ENCODE measurements around the gene ABTB2. TPM values are rescaled to one million over a fixed set of nuclear protein-coding genes. Genes with fewer than 3 reads are reported as not detected.

Gene ABTB2
- total RNA-seq, 1 donor from 2014 or later = 72.8 TPM

DNA sequence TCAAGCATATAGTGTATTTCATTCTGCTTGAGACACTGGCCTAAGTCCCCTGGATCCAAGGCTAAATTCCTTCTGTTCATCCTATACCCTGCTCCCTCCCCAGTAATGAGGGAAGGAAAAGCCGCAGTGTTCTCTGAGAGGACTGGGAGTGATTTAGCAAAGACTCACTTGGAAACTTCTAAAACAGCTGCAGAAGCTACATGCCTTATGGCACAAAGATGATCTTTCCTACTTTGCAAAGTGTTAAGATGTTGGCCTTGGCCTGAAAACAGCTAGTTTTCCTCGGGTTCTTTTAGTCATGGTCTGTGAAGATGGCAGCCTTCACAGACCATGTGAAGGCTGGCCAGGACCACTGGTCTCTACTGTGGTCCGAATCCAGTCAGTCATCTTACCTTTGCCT is 65.7 kb downstream of the ABTB2 start:
- no peak overlapping the region for H3K27ac Mint-ChIP-seq (ENCODE audit: unreplicated experiment)
- no peak overlapping the region for H3K4me3 Mint-ChIP-seq (ENCODE audit: unreplicated experiment)
- no peaks in the 10 kb centered on the region for H3K9me3 Mint-ChIP-seq (ENCODE audit: unreplicated experiment)
- peaks cover 14% of the 10 kb centered on the region for H3K36me3 Mint-ChIP-seq (ENCODE audit: low read depth, unreplicated experiment)
- no peak for TF ChIP-seq CTCF (IDR thresholded peaks at IDR 0.05; ENCODE audit: unreplicated experiment)
- H3K27me3 Mint-ChIP-seq (ENCODE audit: unreplicated experiment) = peaks cover 6% of the 10 kb centered on the region
- H3K4me1 Mint-ChIP-seq (ENCODE audit: unreplicated experiment) = no peaks in the 10 kb centered on the region
- no peak for DNase-seq (ENCODE audit: low spot score)

DNA sequence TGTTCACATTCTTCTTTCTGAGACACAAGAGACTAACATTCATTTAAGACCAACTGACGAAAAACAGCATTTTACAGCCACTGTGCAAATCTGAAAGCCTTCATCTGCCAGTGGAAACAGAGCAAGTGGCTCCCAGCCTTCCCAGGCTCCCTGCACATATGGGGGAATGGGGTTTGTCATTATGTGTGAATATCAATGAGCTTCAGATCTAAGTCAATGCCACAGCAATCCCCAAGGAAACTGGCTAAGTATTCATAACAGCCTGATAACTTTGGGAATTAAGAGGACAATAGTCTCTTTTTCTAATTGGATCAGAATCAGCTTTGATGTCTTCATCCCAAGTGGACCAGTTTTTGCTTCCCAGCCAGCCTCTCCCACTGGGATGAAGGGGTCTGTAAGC is 66.9 kb downstream of the ABTB2 start:
- no peak overlapping the region for H3K27ac Mint-ChIP-seq (ENCODE audit: unreplicated experiment)
- H3K36me3 Mint-ChIP-seq (ENCODE audit: low read depth, unreplicated experiment) = peaks cover 14% of the 10 kb centered on the region
- no peak overlapping the region for H3K4me3 Mint-ChIP-seq (ENCODE audit: unreplicated experiment)

GRCh38 chr11:34288492-34288891 is 69.3 kb downstream of the ABTB2 start:
- Mint-ChIP-seq H3K27ac (ENCODE audit: unreplicated experiment) (no peak overlapping the region), H3K9me3 (ENCODE audit: unreplicated experiment) (no peaks in the 10 kb centered on the region), H3K4me3 (ENCODE audit: unreplicated experiment) (no peak overlapping the region), H3K27me3 (ENCODE audit: unreplicated experiment) (peaks cover 8% of the 10 kb centered on the region), H3K36me3 (ENCODE audit: low read depth, unreplicated experiment) (peaks cover 12% of the 10 kb centered on the region), H3K4me1 (ENCODE audit: unreplicated experiment) (no peaks in the 10 kb centered on the region)
- no peak for DNase-seq (ENCODE audit: low spot score)
- no peak for TF ChIP-seq CTCF (IDR thresholded peaks at IDR 0.05; ENCODE audit: unreplicated experiment)

More for the DNA sequence above, 66.9 kb downstream of the ABTB2 start:
- DNase-seq (ENCODE audit: low spot score) = no peak
- TF ChIP-seq CTCF (IDR thresholded peaks at IDR 0.05; ENCODE audit: unreplicated experiment) = no peak
- H3K4me1 Mint-ChIP-seq (ENCODE audit: unreplicated experiment) = no peaks in the 10 kb centered on the region
- H3K9me3 Mint-ChIP-seq (ENCODE audit: unreplicated experiment) = no peaks in the 10 kb centered on the region
- peaks cover 8% of the 10 kb centered on the region for H3K27me3 Mint-ChIP-seq (ENCODE audit: unreplicated experiment)

DNA sequence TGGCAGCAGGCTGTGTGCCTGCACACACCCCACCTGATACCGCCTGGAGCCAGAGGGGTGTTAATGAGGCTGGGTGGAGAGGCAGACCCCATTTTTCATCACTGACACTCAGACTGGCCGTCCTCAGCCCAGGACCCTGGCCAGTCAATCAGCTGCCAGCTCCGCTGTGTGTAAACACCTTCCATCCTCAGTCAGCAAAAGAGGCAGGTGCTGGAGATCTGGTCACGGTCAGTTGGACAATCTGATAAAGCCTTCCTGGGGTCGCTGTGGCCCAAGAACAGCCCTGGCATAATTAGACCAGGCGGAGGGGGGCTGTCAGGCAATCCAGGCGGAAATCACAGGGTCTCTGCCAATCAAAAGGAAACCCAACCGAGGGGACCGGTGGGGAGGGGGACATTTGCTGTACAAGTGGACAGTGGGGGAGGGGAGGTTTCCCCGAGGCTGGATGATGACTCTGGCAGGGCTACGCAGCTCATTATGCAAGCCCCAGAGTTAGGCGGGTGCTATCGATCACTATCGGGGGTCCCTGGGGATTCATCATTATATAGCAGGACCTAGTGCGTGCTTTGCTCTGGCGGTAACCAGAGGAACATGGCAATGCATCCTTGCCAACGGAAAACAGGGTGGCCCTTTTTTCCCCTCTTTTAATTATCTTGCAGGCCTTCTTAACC is 72.9 kb downstream of the ABTB2 start:
- H3K27me3 Mint-ChIP-seq (ENCODE audit: unreplicated experiment) = peaks cover 11% of the 10 kb centered on the region
- no peaks in the 10 kb centered on the region for H3K4me1 Mint-ChIP-seq (ENCODE audit: unreplicated experiment)
- no peak overlapping the region for H3K4me3 Mint-ChIP-seq (ENCODE audit: unreplicated experiment)
- no peak overlapping the region for H3K27ac Mint-ChIP-seq (ENCODE audit: unreplicated experiment)
- no peaks in the 10 kb centered on the region for H3K36me3 Mint-ChIP-seq (ENCODE audit: low read depth, unreplicated experiment)
- no peaks in the 10 kb centered on the region for H3K9me3 Mint-ChIP-seq (ENCODE audit: unreplicated experiment)
- no peak for DNase-seq (ENCODE audit: low spot score)
- TF ChIP-seq CTCF (IDR thresholded peaks at IDR 0.05; ENCODE audit: unreplicated experiment) = no peak

- DNase-seq (ENCODE audit: low spot score) = no peak
- Mint-ChIP-seq H3K27me3 (ENCODE audit: unreplicated experiment) (peaks cover 11% of the 10 kb centered on the region), H3K27ac (ENCODE audit: unreplicated experiment) (no peak overlapping the region), H3K4me1 (ENCODE audit: unreplicated experiment) (no peaks in the 10 kb centered on the region), H3K9me3 (ENCODE audit: unreplicated experiment) (no peaks in the 10 kb centered on the region), H3K36me3 (ENCODE audit: low read depth, unreplicated experiment) (no peaks in the 10 kb centered on the region), H3K4me3 (ENCODE audit: unreplicated experiment) (no peak overlapping the region)
- no peak for TF ChIP-seq CTCF (IDR thresholded peaks at IDR 0.05; ENCODE audit: unreplicated experiment)
Observed at GRCh38 chr11:34284156-34284555, 73.7 kb downstream of the ABTB2 start.
